HCT116 (cell line): ENCODE data around the gene ACOXL. TPM values are rescaled to one million over a fixed set of nuclear protein-coding genes. Genes with fewer than 3 reads are reported as not detected.

Experiments
- ATAC-seq: fragments of 200-7000 bp; cut with Tn5 transposase; 2 replicates; pipeline ENCODE4 v1.9.1; 2020; ENCODE audit warnings: mild to moderate bottlenecking, moderate library complexity
- BruUV-seq: library from RNA; stranded (reverse); fragments of 400-500 nt; replicated peaks from 2 replicates; lab custom pipeline; 2021; lab: Mats Ljungman, UMichigan
- CTCF ChIA-PET: fragments of 300-600 bp; sonication (Branson Sonifier 250); formaldehyde crosslinking; loops from one replicate; lab custom pipeline; 2021; ENCODE audit warnings: antibody characterized with exemption; lab: Charles Lee
- POLR2A ChIA-PET: fragments of 300-600, 350-600 bp; sonication (Branson Sonifier 250); formaldehyde crosslinking; loops from one replicate; lab custom pipeline; 2021; ENCODE audit warnings: antibody characterized with exemption; lab: Charles Lee
- RAD21 ChIA-PET, 2 experiments: fragments of 300-600 bp; sonication (Branson Sonifier 250); formaldehyde crosslinking; loops; one replicate each; lab custom pipeline; 2023; ENCODE audit warnings: low total read pairs in 2 of 2; ENCODE audit not compliant: uncharacterized antibody in 2 of 2, unreplicated experiment in 2 of 2, low non-redundant PET in 1 of 2; lab: Charles Lee
- DNase-seq: peaks from one replicate; pipeline ENCODE4 v3.0.0-alpha.2; 2010; ENCODE audit warnings: low read depth, low spot score
- H2AFZ ChIP-seq: fragments of 200-600 bp; shearing (Covaris generic), sonication (generic); 2 replicates; pipeline ENCODE4 v1.6.1; 2017; ENCODE audit warnings: low read depth, mixed run types, mixed read lengths, antibody characterized with exemption, low read length; ENCODE audit not compliant: poor library complexity, severe bottlenecking
- H3K27ac ChIP-seq: 2 replicates; pipeline ENCODE4 v1.5.1; 2012; ENCODE audit warnings: low read depth, low read length
- H3K27me3 ChIP-seq: fragments of 200-600 bp; sonication (generic); 2 replicates; pipeline ENCODE4 v1.6.1; 2016; ENCODE audit warnings: mixed run types, low read length, mixed read lengths; ENCODE audit not compliant: insufficient read depth
- H3K36me3 ChIP-seq, 2 experiments: fragments of 200-500 bp in 1 of 2; fragments of 200-600 bp in 1 of 2; sonication (Bioruptor generic) in 1 of 2; sonication (generic) in 1 of 2; 2 replicates each; pipeline versions ENCODE4 v1.5.1 to v1.6.1; 2014 to 2016; ENCODE audit warnings: low read length in 2 of 2, inconsistent platforms in 1 of 2, mixed read lengths in 1 of 2, mixed run types in 1 of 2; ENCODE audit not compliant: insufficient read depth in 2 of 2, control insufficient read depth in 1 of 2
- H3K4me1 ChIP-seq, 2 experiments: fragments of 200-600 bp in 1 of 2; sonication (generic) in 1 of 2; 2 replicates each; pipeline versions ENCODE4 v1.5.1 to v1.6.1; 2012 to 2017; ENCODE audit warnings: low read length in 2 of 2, inconsistent platforms in 1 of 2, mild to moderate bottlenecking in 1 of 2, mixed read lengths in 1 of 2, mixed run types in 1 of 2, moderate library complexity in 1 of 2; ENCODE audit not compliant: insufficient read depth in 2 of 2, control insufficient read depth in 1 of 2
- H3K4me2 ChIP-seq: fragments of 200-600 bp; sonication (generic); 2 replicates; pipeline ENCODE4 v1.6.1; 2017; ENCODE audit warnings: mixed run types, low read length, mixed read lengths
- H3K4me3 ChIP-seq, 2 experiments: fragments of 200-600 bp in 1 of 2; sonication (generic) in 1 of 2; replicated peaks in 1 of 2; 2 replicates each; pipeline ENCODE4 v1.5.1; 2011 to 2016; ENCODE audit warnings: low read length in 2 of 2, control low read depth in 1 of 2, low read depth in 1 of 2, mild to moderate bottlenecking in 1 of 2, mixed read lengths in 1 of 2, mixed run types in 1 of 2
- H3K79me2 ChIP-seq: fragments of 200-600 bp; sonication (generic); 2 replicates; pipeline ENCODE4 v1.6.1; 2017; ENCODE audit warnings: mild to moderate bottlenecking, mixed run types, low read length, moderate library complexity, mixed read lengths; ENCODE audit not compliant: insufficient read depth
- H3K9ac ChIP-seq: fragments of 200-600 bp; sonication (generic); 2 replicates; pipeline ENCODE4 v1.6.1; 2016; ENCODE audit warnings: low read length, mixed read lengths
- H3K9me2 ChIP-seq: fragments of 200-600 bp; sonication (generic), shearing (Covaris generic); 2 replicates; pipeline ENCODE4 v1.6.1; 2017; ENCODE audit warnings: mixed run types, mild to moderate bottlenecking, moderate library complexity; ENCODE audit not compliant: insufficient read depth
- H3K9me3 ChIP-seq, 2 experiments: fragments of 200-500 bp in 1 of 2; fragments of 200-600 bp in 1 of 2; sonication (Bioruptor generic) in 1 of 2; sonication (generic) in 1 of 2; 2 replicates each; pipeline ENCODE4 v1.6.1; 2014 to 2017; ENCODE audit warnings: low read length in 2 of 2, mixed read lengths in 2 of 2, inconsistent platforms in 1 of 2, low read depth in 1 of 2, mild to moderate bottlenecking in 1 of 2, mixed run types in 1 of 2, moderate library complexity in 1 of 2; ENCODE audit not compliant: control insufficient read depth in 1 of 2, insufficient read depth in 1 of 2
- H4K20me1 ChIP-seq: fragments of 200-600 bp; sonication (generic), shearing (Covaris generic); 2 replicates; pipeline ENCODE4 v1.6.1; 2017; ENCODE audit warnings: mixed run types, mild to moderate bottlenecking, moderate library complexity; ENCODE audit not compliant: insufficient read depth
- CEBPB ChIP-seq: IDR thresholded peaks from 2 replicates; pipeline ENCODE4 v1.6.1; 2012; ENCODE audit warnings: low read depth
- EGR1 ChIP-seq: IDR thresholded peaks from 2 replicates; pipeline ENCODE4 v1.6.1; 2012; ENCODE audit warnings: low read depth
- ELF1 ChIP-seq: IDR thresholded peaks from 2 replicates; pipeline ENCODE4 v1.6.1; 2012; ENCODE audit warnings: low read depth, borderline replicate concordance
- EZH2phosphoT487 ChIP-seq: fragments of 200-600 bp; IDR thresholded peaks from 2 replicates; pipeline ENCODE4 v1.6.1; 2018; ENCODE audit warnings: antibody characterized with exemption, borderline replicate concordance
- JUND ChIP-seq: IDR thresholded peaks from 2 replicates; pipeline ENCODE4 v1.6.1; 2012
- POLR2A ChIP-seq: IDR thresholded peaks from 2 replicates; pipeline ENCODE4 v1.7.0; 2011; ENCODE audit warnings: borderline replicate concordance; ENCODE audit not compliant: insufficient read depth, insufficient read length; ENCODE audit errors: extremely low read depth
- POLR2AphosphoS5 ChIP-seq: IDR thresholded peaks from 2 replicates; pipeline ENCODE4 v1.6.1; 2011; ENCODE audit warnings: mild to moderate bottlenecking, low read depth, low read length, moderate library complexity
- SIN3A ChIP-seq: IDR thresholded peaks from 2 replicates; pipeline ENCODE4 v1.6.1; 2012; ENCODE audit warnings: low read depth
- SP1 ChIP-seq: IDR thresholded peaks from 2 replicates; pipeline ENCODE4 v1.6.1; 2012; ENCODE audit warnings: low read depth
- TCF7L2 ChIP-seq: IDR thresholded peaks from 2 replicates; pipeline ENCODE4 v1.7.0; 2011; ENCODE audit warnings: borderline replicate concordance, inconsistent platforms; ENCODE audit not compliant: insufficient read depth, insufficient read length; ENCODE audit errors: extremely low read depth
- YY1 ChIP-seq: IDR thresholded peaks from 2 replicates; pipeline ENCODE4 v1.6.1; 2011; ENCODE audit warnings: low read length, low read depth, moderate library complexity, mild to moderate bottlenecking; ENCODE audit not compliant: insufficient replicate concordance; ENCODE audit errors: extremely low read depth
- ZFX ChIP-seq: fragments of 450-650 bp; IDR thresholded peaks from 2 replicates; pipeline ENCODE4 v1.6.1; 2017
- intact Hi-C: fragments of 100-400 bp; cut with micrococcal nuclease; formaldehyde crosslinking; loops from 2 replicates; pipeline ENCODE4 v1.10.0; 2022
- total RNA-seq: library from RNA; stranded (reverse); gene quantifications from one replicate; pipeline ENCODE4 v1.2.1, GENCODE V29; 2021; ENCODE audit not compliant: unreplicated experiment
- TF ChIP-seq, protein P1 (sequence below): IDR thresholded peaks from 2 replicates; pipeline ENCODE4 v1.6.1; 2011; ENCODE audit warnings: mild to moderate bottlenecking, low read length, moderate library complexity; ENCODE audit not compliant: insufficient replicate concordance; ENCODE audit errors: extremely low read depth
- TF ChIP-seq, protein P2 (sequence below): IDR thresholded peaks from 2 replicates; pipeline ENCODE4 v1.6.1; 2012
- TF ChIP-seq, protein P3 (sequence below): IDR thresholded peaks from 2 replicates; pipeline ENCODE4 v1.6.1; 2012
- TF ChIP-seq, protein P4 (sequence below): IDR thresholded peaks from 2 replicates; pipeline ENCODE4 v1.6.1; 2012; ENCODE audit warnings: low read depth

ACOXL gene
- total RNA-seq, 1 experiment from 2014 or later: 5.5 TPM

DNA sequence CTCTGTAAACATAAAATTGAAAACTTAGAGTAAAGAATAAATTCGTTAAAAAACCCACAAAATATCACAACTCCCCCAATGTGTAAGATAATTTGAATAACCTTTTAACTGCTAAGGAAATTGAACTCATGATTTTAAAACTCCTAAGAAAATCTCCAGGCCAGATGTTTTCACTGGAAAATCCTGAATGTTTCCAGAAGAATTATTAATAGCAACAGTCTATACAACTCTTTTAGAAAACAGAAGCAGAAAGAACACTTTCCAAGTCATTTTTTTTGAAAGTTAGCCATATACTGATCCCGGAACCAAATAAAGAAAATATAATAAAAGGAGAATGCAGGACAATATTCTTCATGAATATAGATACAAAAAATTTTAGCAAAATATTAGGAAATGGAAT, 165.6 kb downstream of the ACOXL start (continued):
- TF ChIP-seq, protein P1, sequence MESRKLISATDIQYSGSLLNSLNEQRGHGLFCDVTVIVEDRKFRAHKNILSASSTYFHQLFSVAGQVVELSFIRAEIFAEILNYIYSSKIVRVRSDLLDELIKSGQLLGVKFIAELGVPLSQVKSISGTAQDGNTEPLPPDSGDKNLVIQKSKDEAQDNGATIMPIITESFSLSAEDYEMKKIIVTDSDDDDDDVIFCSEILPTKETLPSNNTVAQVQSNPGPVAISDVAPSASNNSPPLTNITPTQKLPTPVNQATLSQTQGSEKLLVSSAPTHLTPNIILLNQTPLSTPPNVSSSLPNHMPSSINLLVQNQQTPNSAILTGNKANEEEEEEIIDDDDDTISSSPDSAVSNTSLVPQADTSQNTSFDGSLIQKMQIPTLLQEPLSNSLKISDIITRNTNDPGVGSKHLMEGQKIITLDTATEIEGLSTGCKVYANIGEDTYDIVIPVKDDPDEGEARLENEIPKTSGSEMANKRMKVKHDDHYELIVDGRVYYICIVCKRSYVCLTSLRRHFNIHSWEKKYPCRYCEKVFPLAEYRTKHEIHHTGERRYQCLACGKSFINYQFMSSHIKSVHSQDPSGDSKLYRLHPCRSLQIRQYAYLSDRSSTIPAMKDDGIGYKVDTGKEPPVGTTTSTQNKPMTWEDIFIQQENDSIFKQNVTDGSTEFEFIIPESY: no peak

DNA sequence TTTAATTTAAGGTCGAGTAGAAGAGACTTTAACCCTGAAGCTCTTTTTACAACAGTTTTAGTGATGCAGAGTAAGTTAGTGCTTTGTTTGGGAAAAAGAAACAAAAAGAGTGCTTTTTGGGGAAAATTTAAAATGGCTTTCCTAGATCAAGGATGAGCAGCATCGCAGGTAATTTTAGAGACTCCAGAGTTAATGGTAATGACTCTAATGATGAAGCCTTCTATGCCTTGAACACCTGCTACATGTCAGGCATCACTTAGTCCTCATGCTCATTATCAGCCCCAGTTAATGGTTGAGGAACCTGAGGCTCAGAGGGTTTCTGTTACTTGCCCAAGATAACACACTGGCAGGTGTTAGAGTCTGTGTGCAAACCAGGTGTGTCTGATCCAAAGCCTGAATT, 167.8 kb downstream of the ACOXL start:
- CTCF ChIA-PET: no interaction called here
- H3K4me2 ChIP-seq: no peak overlapping the region
- no peaks in the 10 kb centered on the region for H3K9me3 ChIP-seq
- intact Hi-C loops: no loop called here
- ATAC-seq (no peak), DNase-seq (no peak)
- H3K4me1 ChIP-seq: no peaks in the 10 kb centered on the region
- no peak overlapping the region for H2AFZ ChIP-seq
- BruUV-seq: no TSS peak
- no peaks in the 10 kb centered on the region for H3K79me2 ChIP-seq
- H3K27me3 ChIP-seq: no peaks in the 10 kb centered on the region
- no peak overlapping the region for H3K4me3 ChIP-seq
- no peak overlapping the region for H3K9ac ChIP-seq
- RAD21 ChIA-PET: no interaction called here
- H3K36me3 ChIP-seq: no peaks in the 10 kb centered on the region
- POLR2A ChIA-PET: no interaction called here
- no peak overlapping the region for H3K27ac ChIP-seq
- H4K20me1 ChIP-seq: no peaks in the 10 kb centered on the region
- H3K9me2 ChIP-seq: no peaks in the 10 kb centered on the region
- TF ChIP-seq YY1 (no peak), TCF7L2 (no peak), SIN3A (no peak), CEBPB (no peak), EZH2phosphoT487 (no peak), ZFX (no peak), POLR2A (no peak), EGR1 (no peak), POLR2AphosphoS5 (no peak), ELF1 (no peak), JUND (no peak), SP1 (no peak)
- TF ChIP-seq, protein P2, sequence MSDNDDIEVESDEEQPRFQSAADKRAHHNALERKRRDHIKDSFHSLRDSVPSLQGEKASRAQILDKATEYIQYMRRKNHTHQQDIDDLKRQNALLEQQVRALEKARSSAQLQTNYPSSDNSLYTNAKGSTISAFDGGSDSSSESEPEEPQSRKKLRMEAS: no peak
- TF ChIP-seq, protein P1: no peak
- TF ChIP-seq, protein P3, sequence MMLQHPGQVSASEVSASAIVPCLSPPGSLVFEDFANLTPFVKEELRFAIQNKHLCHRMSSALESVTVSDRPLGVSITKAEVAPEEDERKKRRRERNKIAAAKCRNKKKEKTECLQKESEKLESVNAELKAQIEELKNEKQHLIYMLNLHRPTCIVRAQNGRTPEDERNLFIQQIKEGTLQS: no peak
- TF ChIP-seq, protein P4, sequence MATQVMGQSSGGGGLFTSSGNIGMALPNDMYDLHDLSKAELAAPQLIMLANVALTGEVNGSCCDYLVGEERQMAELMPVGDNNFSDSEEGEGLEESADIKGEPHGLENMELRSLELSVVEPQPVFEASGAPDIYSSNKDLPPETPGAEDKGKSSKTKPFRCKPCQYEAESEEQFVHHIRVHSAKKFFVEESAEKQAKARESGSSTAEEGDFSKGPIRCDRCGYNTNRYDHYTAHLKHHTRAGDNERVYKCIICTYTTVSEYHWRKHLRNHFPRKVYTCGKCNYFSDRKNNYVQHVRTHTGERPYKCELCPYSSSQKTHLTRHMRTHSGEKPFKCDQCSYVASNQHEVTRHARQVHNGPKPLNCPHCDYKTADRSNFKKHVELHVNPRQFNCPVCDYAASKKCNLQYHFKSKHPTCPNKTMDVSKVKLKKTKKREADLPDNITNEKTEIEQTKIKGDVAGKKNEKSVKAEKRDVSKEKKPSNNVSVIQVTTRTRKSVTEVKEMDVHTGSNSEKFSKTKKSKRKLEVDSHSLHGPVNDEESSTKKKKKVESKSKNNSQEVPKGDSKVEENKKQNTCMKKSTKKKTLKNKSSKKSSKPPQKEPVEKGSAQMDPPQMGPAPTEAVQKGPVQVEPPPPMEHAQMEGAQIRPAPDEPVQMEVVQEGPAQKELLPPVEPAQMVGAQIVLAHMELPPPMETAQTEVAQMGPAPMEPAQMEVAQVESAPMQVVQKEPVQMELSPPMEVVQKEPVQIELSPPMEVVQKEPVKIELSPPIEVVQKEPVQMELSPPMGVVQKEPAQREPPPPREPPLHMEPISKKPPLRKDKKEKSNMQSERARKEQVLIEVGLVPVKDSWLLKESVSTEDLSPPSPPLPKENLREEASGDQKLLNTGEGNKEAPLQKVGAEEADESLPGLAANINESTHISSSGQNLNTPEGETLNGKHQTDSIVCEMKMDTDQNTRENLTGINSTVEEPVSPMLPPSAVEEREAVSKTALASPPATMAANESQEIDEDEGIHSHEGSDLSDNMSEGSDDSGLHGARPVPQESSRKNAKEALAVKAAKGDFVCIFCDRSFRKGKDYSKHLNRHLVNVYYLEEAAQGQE: no peak
